Skeletal muscle satellite cell (primary cell): Measurements from ENCODE around the gene HPSE2.

ENCODE experiments used
- H3K27me3 ChIP-seq: 2 replicates; pipeline ENCODE4 v1.7.0; 2013; ENCODE audit warnings: low read length; ENCODE audit not compliant: control insufficient read depth, insufficient read depth
- H3K36me3 ChIP-seq: 2 replicates; pipeline ENCODE4 v1.7.0; 2013; ENCODE audit warnings: mild to moderate bottlenecking, control low read depth, low read length; ENCODE audit not compliant: insufficient read depth
- H3K4me1 ChIP-seq: 2 replicates; pipeline ENCODE4 v1.7.0; 2013; ENCODE audit warnings: low read length; ENCODE audit not compliant: control insufficient read depth, insufficient read depth
- H3K4me2 ChIP-seq: 2 replicates; pipeline ENCODE4 v1.7.0; 2013; ENCODE audit warnings: mild to moderate bottlenecking, low read length
- H3K4me3 ChIP-seq: 2 replicates; pipeline ENCODE4 v1.7.0; 2013; ENCODE audit warnings: low read length
- H3K9ac ChIP-seq: 2 replicates; pipeline ENCODE4 v1.7.0; 2013; ENCODE audit warnings: mild to moderate bottlenecking, low read depth, low read length, moderate library complexity
- H3K9me3 ChIP-seq: replicated peaks from 2 replicates; pipeline ENCODE4 v1.7.0; 2013; ENCODE audit warnings: mild to moderate bottlenecking, control low read depth, low read length

The HPSE2 gene

DNA sequence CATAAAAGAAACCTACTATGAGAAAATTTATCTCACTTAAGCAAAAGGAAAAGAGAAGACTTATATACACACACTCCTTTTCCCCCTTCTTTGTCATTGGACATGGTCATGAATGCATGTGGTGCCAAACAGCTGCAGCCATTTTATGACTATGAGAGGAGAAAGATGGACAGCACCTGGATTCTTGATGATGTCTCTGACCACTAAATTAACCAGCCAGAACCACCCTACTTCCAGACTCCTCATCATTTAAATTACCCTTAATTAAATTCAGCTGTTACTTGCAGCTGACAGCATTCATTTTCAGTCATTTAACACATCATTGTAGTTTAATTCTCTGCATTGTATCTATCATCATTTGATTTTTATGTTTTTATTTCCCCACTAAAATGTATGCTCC lies 409.9 kb downstream of the HPSE2 start:
- no peak overlapping the region for H3K4me2 ChIP-seq
- no peaks in the 10 kb centered on the region for H3K9me3 ChIP-seq
- H3K4me1 ChIP-seq: no peaks in the 10 kb centered on the region
- H3K4me3 ChIP-seq: no peak overlapping the region
- H3K27me3 ChIP-seq: no peaks in the 10 kb centered on the region
- H3K9ac ChIP-seq: no peak overlapping the region
- H3K36me3 ChIP-seq: no peaks in the 10 kb centered on the region

DNA sequence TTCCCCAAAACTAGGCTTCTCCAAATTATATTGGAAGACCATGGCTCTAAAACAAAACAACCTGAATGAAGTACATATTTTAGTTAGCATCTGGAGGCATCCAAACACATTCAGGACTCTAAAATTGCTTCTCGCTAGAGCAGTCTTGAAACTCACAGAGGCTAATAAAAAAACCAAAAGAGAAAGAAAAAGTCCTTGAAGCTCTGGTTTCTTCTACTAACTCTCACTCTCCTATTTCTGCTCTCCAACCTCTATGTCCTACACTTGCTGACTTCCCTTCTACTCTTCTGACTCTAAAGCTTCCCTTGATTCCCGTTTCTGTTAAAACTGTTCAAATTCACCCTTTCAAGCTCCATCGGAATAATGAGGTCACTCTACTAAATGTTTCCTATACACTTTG lies 418.3 kb downstream of the HPSE2 start:
- Histone ChIP-seq H3K4me2 (no peak overlapping the region), H3K36me3 (no peaks in the 10 kb centered on the region), H3K27me3 (no peaks in the 10 kb centered on the region), H3K4me3 (no peak overlapping the region), H3K9me3 (no peaks in the 10 kb centered on the region), H3K9ac (no peak overlapping the region), H3K4me1 (no peaks in the 10 kb centered on the region)

DNA sequence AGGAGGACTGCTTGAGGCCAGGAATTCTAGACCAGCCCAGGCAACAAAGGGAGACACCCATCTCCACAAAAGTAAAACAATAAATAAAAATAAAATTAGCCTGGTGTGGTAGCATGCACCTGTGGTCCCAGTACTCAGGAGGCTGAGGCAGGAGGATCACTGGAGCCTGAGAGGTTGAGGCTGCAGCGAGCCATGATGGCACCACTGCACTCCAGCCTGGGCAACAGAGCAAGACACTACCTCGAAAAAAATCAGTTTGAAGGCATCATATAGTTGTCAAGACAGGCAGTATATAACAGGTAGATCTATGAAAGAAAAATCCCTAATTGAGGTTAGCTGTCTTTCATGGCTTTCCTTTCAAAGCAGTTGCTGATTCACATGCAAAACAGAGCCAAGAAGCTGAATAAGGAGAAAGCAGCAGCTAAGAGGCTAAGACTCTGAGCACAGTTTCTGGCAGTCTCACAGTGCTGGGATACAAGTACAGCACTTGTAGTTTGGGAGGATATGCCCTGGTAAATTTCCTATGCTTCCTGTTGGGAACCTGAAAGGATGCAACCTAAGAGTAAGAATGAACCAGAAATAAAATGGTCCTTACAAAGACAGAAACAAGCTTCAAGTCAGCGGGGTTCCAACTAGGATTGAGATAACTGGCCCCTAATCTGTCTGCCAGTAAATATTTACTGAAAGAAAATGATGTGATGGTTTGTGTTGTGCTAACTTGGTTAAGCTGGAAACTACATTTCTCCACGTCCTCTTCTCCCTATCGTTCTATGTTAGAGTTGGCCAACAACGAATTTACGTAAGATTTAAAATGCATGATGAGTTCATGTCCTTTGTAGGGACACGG lies 420.4 kb downstream of the HPSE2 start:
- Histone ChIP-seq H3K9ac (no peak overlapping the region), H3K4me2 (no peak overlapping the region)

DNA sequence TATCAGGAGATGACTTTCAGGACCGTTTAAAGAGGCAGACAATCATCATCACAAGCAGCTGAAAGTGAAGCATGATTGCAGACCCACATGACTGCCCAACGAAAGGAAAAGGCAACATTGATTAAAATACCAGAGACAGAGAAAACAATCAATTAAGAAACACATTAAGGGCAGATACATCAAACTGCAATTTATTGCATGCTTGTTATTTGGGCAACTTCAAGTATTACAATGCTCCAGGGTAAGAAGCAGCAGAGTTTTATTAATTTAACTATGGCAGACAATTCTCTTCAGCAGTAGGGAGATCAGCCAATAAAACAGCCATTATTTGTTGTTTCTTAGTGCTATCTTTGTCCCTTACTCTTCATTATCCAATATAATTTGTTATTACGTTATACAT lies 421.2 kb downstream of the HPSE2 start:
- no peak overlapping the region for H3K9ac ChIP-seq
- no peaks in the 10 kb centered on the region for H3K36me3 ChIP-seq
- no peak overlapping the region for H3K4me2 ChIP-seq
- H3K9me3 ChIP-seq: no peaks in the 10 kb centered on the region
- no peaks in the 10 kb centered on the region for H3K27me3 ChIP-seq
- H3K4me3 ChIP-seq: no peak overlapping the region
- H3K4me1 ChIP-seq: no peaks in the 10 kb centered on the region

More for the DNA sequence above, 420.4 kb downstream of the HPSE2 start:
- Histone ChIP-seq H3K4me3 (no peak overlapping the region), H3K27me3 (no peaks in the 10 kb centered on the region), H3K9me3 (no peaks in the 10 kb centered on the region), H3K36me3 (no peaks in the 10 kb centered on the region), H3K4me1 (no peaks in the 10 kb centered on the region)

DNA sequence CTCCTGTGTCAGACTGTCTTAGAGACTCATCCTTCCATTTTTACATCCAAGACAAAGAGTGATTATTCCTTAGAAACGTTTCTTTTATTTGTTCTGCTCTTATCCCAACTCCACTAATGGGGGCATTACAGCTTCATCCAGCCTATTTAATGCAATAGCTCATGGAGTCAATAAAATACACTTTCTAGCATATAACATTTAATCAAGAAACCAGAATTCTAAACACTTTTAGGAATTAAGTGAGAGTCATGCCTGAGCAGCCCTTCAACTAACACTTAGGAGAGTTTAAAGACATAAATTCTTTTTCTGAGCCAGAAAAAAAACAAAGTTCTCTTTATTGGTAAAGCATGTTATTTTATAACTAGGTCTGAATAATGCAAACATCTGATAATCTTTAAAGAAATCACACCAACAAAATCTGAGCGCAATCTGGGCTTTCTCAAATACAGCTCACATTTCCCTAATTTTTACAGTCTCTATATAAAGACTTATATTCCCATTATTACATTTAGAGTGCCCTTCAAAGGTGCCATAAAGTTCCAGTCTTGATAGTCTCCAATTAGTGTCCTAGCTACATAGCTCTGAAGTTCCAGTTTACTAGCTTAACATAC lies 427.3 kb downstream of the HPSE2 start:
- no peaks in the 10 kb centered on the region for H3K36me3 ChIP-seq
- H3K27me3 ChIP-seq: no peaks in the 10 kb centered on the region
- no peaks in the 10 kb centered on the region for H3K4me1 ChIP-seq
- H3K4me3 ChIP-seq: no peak overlapping the region
- H3K9me3 ChIP-seq: no peaks in the 10 kb centered on the region
- H3K9ac ChIP-seq: no peak overlapping the region
- H3K4me2 ChIP-seq: no peak overlapping the region

DNA sequence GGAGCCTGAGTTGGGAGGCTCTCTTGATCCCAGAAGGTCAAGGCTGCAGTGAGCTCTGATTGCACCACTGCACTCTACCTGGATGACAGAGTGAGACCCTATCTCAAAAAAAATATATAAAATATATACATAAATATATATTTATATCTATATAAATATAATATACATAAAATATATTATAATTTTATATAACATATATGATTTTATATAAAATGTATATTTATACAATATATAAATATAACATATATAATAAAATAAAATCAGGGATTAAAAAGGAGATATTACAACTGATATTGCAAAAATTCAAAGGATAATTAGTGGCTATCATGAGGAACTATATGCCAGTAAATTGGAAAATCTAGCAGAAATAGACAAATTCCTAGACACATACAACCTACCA lies 435.4 kb downstream of the HPSE2 start:
- H3K9me3 ChIP-seq: no peaks in the 10 kb centered on the region
- no peaks in the 10 kb centered on the region for H3K27me3 ChIP-seq
- H3K4me1 ChIP-seq: no peaks in the 10 kb centered on the region
- no peak overlapping the region for H3K4me3 ChIP-seq
- no peak overlapping the region for H3K4me2 ChIP-seq
- no peak overlapping the region for H3K9ac ChIP-seq
- H3K36me3 ChIP-seq: no peaks in the 10 kb centered on the region

DNA sequence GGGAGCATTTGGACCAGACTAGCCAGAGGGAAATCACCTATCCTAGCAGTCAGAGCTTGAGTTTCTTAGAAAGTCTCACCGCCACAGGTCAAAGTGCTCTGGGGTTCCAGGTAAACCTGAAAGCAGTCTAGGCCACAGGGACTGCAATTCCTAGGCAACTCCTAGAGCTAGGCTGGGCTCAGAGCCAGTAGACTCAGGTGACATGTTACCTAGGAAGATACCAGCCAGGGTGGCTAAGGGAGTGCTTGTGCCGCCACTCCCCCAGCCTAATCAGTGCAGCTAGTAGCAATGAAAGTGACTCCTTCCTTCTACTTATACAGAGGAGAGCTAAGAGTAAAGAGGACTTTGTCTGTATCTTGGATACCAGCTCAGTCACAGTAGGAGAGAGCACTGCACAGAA lies 440.2 kb downstream of the HPSE2 start:
- no peaks in the 10 kb centered on the region for H3K36me3 ChIP-seq
- H3K9ac ChIP-seq: no peak overlapping the region
- H3K4me2 ChIP-seq: no peak overlapping the region
- no peak overlapping the region for H3K4me3 ChIP-seq
- no peaks in the 10 kb centered on the region for H3K27me3 ChIP-seq
- H3K9me3 ChIP-seq: no peaks in the 10 kb centered on the region
- H3K4me1 ChIP-seq: no peaks in the 10 kb centered on the region

DNA sequence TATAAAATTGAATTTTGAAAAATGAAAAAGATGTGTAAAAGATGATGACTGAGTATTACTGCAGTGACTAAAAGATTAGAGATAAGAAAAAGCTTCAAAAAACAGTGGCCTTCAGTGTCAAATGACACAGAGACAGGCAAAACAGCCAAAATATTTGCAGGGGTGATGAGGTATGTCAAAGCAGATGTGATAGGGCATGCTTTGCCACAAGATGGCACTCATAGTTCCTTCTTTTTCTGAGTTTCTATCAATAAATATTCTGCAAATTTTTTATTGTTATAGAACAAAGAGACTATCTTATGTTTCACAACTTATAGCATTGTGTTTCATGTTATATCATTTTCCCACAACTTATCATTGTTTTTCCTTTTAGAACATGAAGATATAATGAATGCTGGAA lies 444.8 kb downstream of the HPSE2 start:
- H3K36me3 ChIP-seq: no peaks in the 10 kb centered on the region
- H3K4me1 ChIP-seq: no peaks in the 10 kb centered on the region
- no peak overlapping the region for H3K9ac ChIP-seq
- H3K9me3 ChIP-seq: no peaks in the 10 kb centered on the region
- H3K27me3 ChIP-seq: no peaks in the 10 kb centered on the region
- H3K4me2 ChIP-seq: no peak overlapping the region
- H3K4me3 ChIP-seq: no peak overlapping the region

DNA sequence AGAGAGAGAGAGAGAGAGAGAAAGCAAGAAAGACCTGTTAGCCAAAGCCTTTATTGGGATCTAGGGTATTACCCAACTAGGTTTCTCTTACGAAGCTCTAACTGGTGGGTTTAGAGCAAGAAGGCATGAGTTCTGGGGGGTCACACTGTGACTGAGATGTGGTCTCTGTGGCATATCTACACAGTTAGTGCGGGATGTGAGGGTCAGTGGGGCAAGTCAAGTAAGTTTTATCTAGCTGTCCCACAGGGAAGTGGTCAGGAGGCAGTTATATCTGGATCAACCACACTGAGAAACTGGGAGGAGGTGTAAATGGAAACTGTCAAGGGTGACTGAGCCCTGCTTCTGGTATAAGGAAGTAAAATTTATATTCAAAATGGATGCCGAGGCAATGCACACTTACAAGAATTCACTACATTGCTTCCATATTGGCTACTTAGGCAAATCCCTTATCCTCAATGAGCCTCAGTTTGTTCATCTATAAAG lies 457.3 kb downstream of the HPSE2 start:
- Histone ChIP-seq H3K4me1 (no peaks in the 10 kb centered on the region), H3K4me3 (no peak overlapping the region), H3K27me3 (no peaks in the 10 kb centered on the region), H3K9me3 (no peaks in the 10 kb centered on the region), H3K4me2 (no peak overlapping the region), H3K36me3 (no peaks in the 10 kb centered on the region), H3K9ac (no peak overlapping the region)

DNA sequence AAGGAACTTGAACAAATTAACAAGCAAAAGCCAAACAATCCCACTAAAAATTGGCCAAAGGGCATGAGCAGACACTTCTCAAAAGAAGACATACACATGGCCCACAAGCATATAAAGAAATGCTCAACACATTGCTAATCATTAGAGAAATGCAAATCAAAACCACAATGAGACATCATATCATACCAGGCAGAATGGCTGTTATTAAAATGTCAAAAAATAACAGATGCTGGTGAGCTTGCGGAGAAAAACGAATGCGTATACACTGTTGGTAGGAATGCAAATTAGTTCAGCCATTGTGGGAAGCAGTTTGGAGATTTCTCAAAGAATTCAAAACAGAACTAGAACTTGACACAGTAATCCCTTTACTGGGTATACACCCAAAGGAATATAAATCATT lies 477.2 kb downstream of the HPSE2 start:
- Histone ChIP-seq H3K4me3 (no peak overlapping the region), H3K9ac (no peak overlapping the region), H3K27me3 (no peaks in the 10 kb centered on the region), H3K9me3 (no peaks in the 10 kb centered on the region), H3K4me2 (no peak overlapping the region), H3K4me1 (no peaks in the 10 kb centered on the region), H3K36me3 (no peaks in the 10 kb centered on the region)

DNA sequence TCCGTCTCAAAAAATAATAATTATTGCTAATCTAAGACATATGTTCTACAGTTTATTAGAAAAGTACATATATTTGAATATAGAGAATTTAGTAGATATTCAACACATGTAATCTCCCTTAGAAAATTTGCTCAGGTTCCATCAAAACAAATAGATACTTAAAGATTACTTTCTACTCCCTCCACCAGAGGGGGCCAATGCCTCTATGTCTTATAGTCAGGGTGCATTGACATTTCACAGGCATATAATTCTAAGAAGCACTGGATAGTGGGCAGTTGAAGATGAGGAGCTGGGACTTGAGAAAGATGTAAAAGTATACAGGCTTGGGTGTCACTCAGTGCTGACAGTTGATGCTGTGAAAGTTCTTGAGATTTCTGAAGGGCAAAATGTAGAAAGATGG lies 487.4 kb downstream of the HPSE2 start:
- no peaks in the 10 kb centered on the region for H3K27me3 ChIP-seq
- no peaks in the 10 kb centered on the region for H3K9me3 ChIP-seq
- no peak overlapping the region for H3K9ac ChIP-seq
- H3K4me2 ChIP-seq: no peak overlapping the region
- no peaks in the 10 kb centered on the region for H3K36me3 ChIP-seq
- no peak overlapping the region for H3K4me3 ChIP-seq
- H3K4me1 ChIP-seq: no peaks in the 10 kb centered on the region

DNA sequence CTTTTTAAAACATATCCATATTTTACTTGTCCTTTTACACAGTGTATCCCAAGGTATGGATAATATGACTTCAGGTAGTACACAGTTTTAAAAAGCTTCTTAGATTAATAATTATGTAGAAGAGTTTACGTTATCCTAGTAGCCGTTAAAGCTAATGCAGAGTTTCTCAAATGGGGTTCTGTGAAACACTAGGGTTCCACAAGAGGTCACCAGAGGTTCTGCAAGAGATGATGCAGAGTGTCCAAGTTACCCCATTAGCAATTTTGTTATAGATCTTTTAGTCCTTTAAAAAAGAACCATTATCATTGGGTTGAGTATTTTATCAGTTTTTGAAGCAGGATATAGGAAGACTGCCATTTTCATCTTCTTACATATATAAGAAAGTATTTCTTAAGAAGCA lies 490.0 kb downstream of the HPSE2 start:
- no peak overlapping the region for H3K4me2 ChIP-seq
- no peaks in the 10 kb centered on the region for H3K4me1 ChIP-seq
- H3K27me3 ChIP-seq: no peaks in the 10 kb centered on the region
- H3K4me3 ChIP-seq: no peak overlapping the region
- no peaks in the 10 kb centered on the region for H3K36me3 ChIP-seq
- H3K9me3 ChIP-seq: no peaks in the 10 kb centered on the region
- no peak overlapping the region for H3K9ac ChIP-seq
